UCSD-AML1 (cell line): ENCODE results near the gene PPM1L.

ENCODE experiments used
- DNase-seq: peaks from one replicate; lab custom pipeline; 2025; ENCODE audit not compliant: unreplicated experiment; lab: John Stamatoyannopoulos, UW

The PPM1L gene

GRCh38 chr3:161028555-161029153 lies 272.6 kb downstream of the PPM1L start:
- DNase-seq = no peak

GRCh38 chr3:161031134-161031533 lies 275.1 kb downstream of the PPM1L start:
- DNase-seq = no peak

GRCh38 chr3:161034913-161035550 lies 279.0 kb downstream of the PPM1L start:
- peak; percentile 62 for DNase-seq

- DNase-seq = no peak
These were observed 279.7 kb downstream of the PPM1L start for GRCh38 chr3:161035711-161036110.

- DNase-seq = no peak
These were observed 282.7 kb downstream of the PPM1L start for GRCh38 chr3:161038725-161039124.

- DNase-seq = no peak
These were observed 286.0 kb downstream of the PPM1L start for GRCh38 chr3:161042023-161042501.

- no peak for DNase-seq
These were observed 287.5 kb downstream of the PPM1L start for GRCh38 chr3:161043336-161044035.

GRCh38 chr3:161049683-161050248 lies 293.7 kb downstream of the PPM1L start:
- DNase-seq = no peak

GRCh38 chr3:161050935-161051334 lies 294.9 kb downstream of the PPM1L start:
- DNase-seq = no peak

GRCh38 chr3:161051856-161052255 lies 295.8 kb downstream of the PPM1L start:
- no peak for DNase-seq

- no peak for DNase-seq
These were observed 299.0 kb downstream of the PPM1L start for GRCh38 chr3:161054860-161055604.

GRCh38 chr3:161064413-161064812 lies 308.4 kb downstream of the PPM1L start:
- no peak for DNase-seq

- no peak for DNase-seq
These were observed 310.9 kb downstream of the PPM1L start for GRCh38 chr3:161066930-161067329.

GRCh38 chr3:161067335-161067734 lies 311.3 kb downstream of the PPM1L start:
- DNase-seq = no peak

- no peak for DNase-seq
These were observed 313.6 kb downstream of the PPM1L start for GRCh38 chr3:161069511-161070251.

- no peak for DNase-seq
These were observed 314.4 kb downstream of the PPM1L start for GRCh38 chr3:161070252-161070930.

- no peak for DNase-seq
These were observed 315.1 kb downstream of the PPM1L start for GRCh38 chr3:161070980-161071663.

- no peak for DNase-seq
These were observed 316.2 kb downstream of the PPM1L start for GRCh38 chr3:161072211-161072621.

- no peak for DNase-seq
These were observed 316.7 kb downstream of the PPM1L start for GRCh38 chr3:161072751-161073150.
